HEK293 (cell line): ENCODE data around the gene PSMF1.

Experiments used
- CTCF ChIA-PET: fragments of 350-600 bp; formaldehyde crosslinking; extraction: SDS; loops from one replicate; lab custom pipeline; 2021; ENCODE audit warnings: antibody characterized with exemption; lab: Yijun Ruan, JAX
- POLR2A ChIA-PET: fragments of 300-600 bp; formaldehyde crosslinking; extraction: SDS; loops from one replicate; lab custom pipeline; 2020; ENCODE audit warnings: antibody characterized with exemption, inconsistent platforms; lab: Yijun Ruan, JAX
- H3K27ac ChIP-seq: fragments of 200-500 bp; sonication (Bioruptor generic); 2 replicates; pipeline ENCODE4 v1.5.1; 2014; ENCODE audit warnings: low read depth, low read length, control low read depth, inconsistent platforms; ENCODE audit errors: extremely low read depth
- H3K36me3 ChIP-seq, 2 experiments: fragments of 200-500 bp in 1 of 2; sonication (Bioruptor generic) in 1 of 2; 1 replicate in 1 of 2; 2 replicates in 1 of 2; pipeline ENCODE4 v1.5.1; 2014 to 2017; ENCODE audit warnings: inconsistent platforms in 2 of 2, low read length in 2 of 2; ENCODE audit not compliant: control insufficient read depth in 2 of 2, insufficient read depth in 1 of 2
- H3K4me1 ChIP-seq: fragments of 200-500 bp; sonication (Bioruptor generic); 2 replicates; pipeline ENCODE4 v1.5.1; 2014; ENCODE audit warnings: mild to moderate bottlenecking, low read length, inconsistent platforms; ENCODE audit not compliant: control insufficient read depth, insufficient read depth
- H3K4me3 ChIP-seq: 2 replicates; pipeline ENCODE4 v1.5.1; 2011; ENCODE audit warnings: low read depth, mild to moderate bottlenecking, control low read depth, low read length, moderate library complexity
- H3K9me3 ChIP-seq: fragments of 200-500 bp; sonication (Bioruptor generic); 2 replicates; pipeline ENCODE4 v1.5.1; 2014; ENCODE audit warnings: low read depth, low read length, inconsistent platforms; ENCODE audit not compliant: control insufficient read depth, insufficient read depth
- EGR2 ChIP-seq: fragments of 450-650 bp; formaldehyde crosslinking; IDR thresholded peaks from 2 replicates; pipeline ENCODE4 v1.5.1; 2016; ENCODE audit warnings: low read depth, missing biosample characterization, missing genetic modification characterization
- KLF16 ChIP-seq: fragments of 450-650 bp; formaldehyde crosslinking; IDR thresholded peaks from 2 replicates; pipeline ENCODE4 v1.5.1; 2017; ENCODE audit warnings: missing biosample characterization, missing genetic modification characterization
- OSR2 ChIP-seq: fragments of 450-650 bp; formaldehyde crosslinking; IDR thresholded peaks from 2 replicates; pipeline ENCODE4 v1.5.1; 2016; ENCODE audit warnings: missing biosample characterization, missing genetic modification characterization
- PRDM2 ChIP-seq: fragments of 450-650 bp; formaldehyde crosslinking; IDR thresholded peaks from 2 replicates; pipeline ENCODE4 v1.5.1; 2016; ENCODE audit warnings: missing biosample characterization, missing genetic modification characterization, borderline replicate concordance
- TRIM28 ChIP-seq: IDR thresholded peaks from 2 replicates; pipeline ENCODE4 v1.6.1; 2011; ENCODE audit warnings: low read length, control low read depth, borderline replicate concordance
- ZBTB1 ChIP-seq: fragments of 450-650 bp; formaldehyde crosslinking; IDR thresholded peaks from 2 replicates; pipeline ENCODE4 v1.5.1; 2016; ENCODE audit warnings: missing biosample characterization, missing genetic modification characterization
- ZBTB20 ChIP-seq: fragments of 450-650 bp; formaldehyde crosslinking; IDR thresholded peaks from 2 replicates; pipeline ENCODE4 v1.5.1; 2016; ENCODE audit warnings: missing biosample characterization, missing genetic modification characterization
- ZBTB21 ChIP-seq: fragments of 450-650 bp; formaldehyde crosslinking; IDR thresholded peaks from 2 replicates; pipeline ENCODE4 v1.5.1; 2017; ENCODE audit warnings: missing biosample characterization, missing genetic modification characterization
- ZBTB44 ChIP-seq: fragments of 450-650 bp; IDR thresholded peaks from 2 replicates; pipeline ENCODE4 v1.5.1; 2018; ENCODE audit warnings: missing biosample characterization, mild to moderate bottlenecking, missing genetic modification characterization
- ZBTB48 ChIP-seq: fragments of 450-650 bp; formaldehyde crosslinking; IDR thresholded peaks from 2 replicates; pipeline ENCODE4 v1.5.1; 2016; ENCODE audit warnings: missing biosample characterization, missing genetic modification characterization
- ZNF10 ChIP-seq: fragments of 450-650 bp; formaldehyde crosslinking; IDR thresholded peaks from 2 replicates; pipeline ENCODE4 v1.5.1; 2017; ENCODE audit warnings: missing biosample characterization, missing genetic modification characterization
- ZNF133 ChIP-seq: fragments of 450-650 bp; formaldehyde crosslinking; IDR thresholded peaks from 2 replicates; pipeline ENCODE4 v1.5.1; 2016; ENCODE audit warnings: missing biosample characterization, missing genetic modification characterization
- ZNF214 ChIP-seq: fragments of 450-650 bp; formaldehyde crosslinking; IDR thresholded peaks from 2 replicates; pipeline ENCODE4 v1.5.1; 2017; ENCODE audit warnings: missing biosample characterization, mild to moderate bottlenecking, missing genetic modification characterization, borderline replicate concordance
- ZNF26 ChIP-seq: fragments of 450-650 bp; formaldehyde crosslinking; IDR thresholded peaks from 2 replicates; pipeline ENCODE4 v1.5.1; 2016; ENCODE audit warnings: missing biosample characterization, missing genetic modification characterization
- ZNF449 ChIP-seq: fragments of 450-650 bp; formaldehyde crosslinking; IDR thresholded peaks from 2 replicates; pipeline ENCODE4 v1.5.1; 2017; ENCODE audit warnings: missing biosample characterization, mild to moderate bottlenecking, missing genetic modification characterization, moderate library complexity
- ZNF529 ChIP-seq: fragments of 450-650 bp; formaldehyde crosslinking; IDR thresholded peaks from 2 replicates; pipeline ENCODE4 v1.5.1; 2017; ENCODE audit warnings: missing genetic modification characterization, missing biosample characterization; ENCODE audit not compliant: insufficient replicate concordance
- ZNF580 ChIP-seq: fragments of 450-650 bp; formaldehyde crosslinking; IDR thresholded peaks from 2 replicates; pipeline ENCODE4 v1.5.1; 2016; ENCODE audit warnings: missing biosample characterization, missing genetic modification characterization
- ZNF585B ChIP-seq: fragments of 450-650 bp; formaldehyde crosslinking; IDR thresholded peaks from 2 replicates; pipeline ENCODE4 v1.5.1; 2016; ENCODE audit warnings: missing biosample characterization, missing genetic modification characterization
- ZNF600 ChIP-seq: fragments of 450-650 bp; formaldehyde crosslinking; IDR thresholded peaks from 2 replicates; pipeline ENCODE4 v1.5.1; 2016; ENCODE audit warnings: missing biosample characterization, missing genetic modification characterization
- ZNF626 ChIP-seq: fragments of 450-650 bp; sonication (Bioruptor Pico); formaldehyde crosslinking; IDR thresholded peaks from 2 replicates; pipeline ENCODE4 v1.5.1; 2018; ENCODE audit warnings: missing biosample characterization, missing genetic modification characterization, inconsistent platforms
- ZNF664 ChIP-seq: fragments of 450-650 bp; formaldehyde crosslinking; IDR thresholded peaks from 2 replicates; pipeline ENCODE4 v1.5.1; 2016; ENCODE audit warnings: missing biosample characterization, missing genetic modification characterization
- ZSCAN23 ChIP-seq: fragments of 450-650 bp; formaldehyde crosslinking; IDR thresholded peaks from 2 replicates; pipeline ENCODE4 v1.5.1; 2016; ENCODE audit warnings: missing biosample characterization, missing genetic modification characterization

The PSMF1 gene

GRCh38 chr20:1118336-1119127 lies at the start of gene PSMF1:
Gene PSMF1, plus strand, starts transcription at chr20:1118602. Its CDS starts 172 bp downstream, at chr20:1118774.
- H3K4me1 ChIP-seq: peaks cover 37% of the 10 kb centered on the region
- POLR2A ChIA-PET: no interaction called here
- H3K4me3 ChIP-seq: peak within 1 kb of the TSS; percentile 96
- CTCF ChIA-PET: interaction anchor here (0.7 to 1.9 kb wide), 4 partner anchors 10 to 163 kb away, joined by 3 to 17 read pairs (median 6); no protein-coding TSS in a partner anchor
- H3K36me3 ChIP-seq: peaks cover 17 to 21% of the 10 kb centered on the region in 2 experiments
- H3K9me3 ChIP-seq: no peaks in the 10 kb centered on the region
- H3K27ac ChIP-seq: peak within 1 kb of the TSS; percentile 76
- TF ChIP-seq ZNF529 (tag by site-specific recombination) (no peak), ZNF214 (tag by site-specific recombination) (no peak), ZBTB1 (tag by site-specific recombination) (no peak), ZNF26 (tag by site-specific recombination) (no peak), EGR2 (tag by site-specific recombination) (no peak), OSR2 (tag by site-specific recombination) (no peak; the same call in 1 of the 2 replicates), ZBTB44 (peak; percentile 86; the same call in 1 of the 2 replicates), ZNF664 (tag by site-specific recombination) (peak; percentile 69; the same call in 1 of the 2 replicates), ZNF449 (tag by site-specific recombination) (peak; percentile 58; the same call in 1 of the 2 replicates), TRIM28 (peak; percentile 52; the same call in 1 of the 2 replicates), ZBTB48 (tag by site-specific recombination) (peak; percentile 61; the same call in 1 of the 2 replicates), ZSCAN23 (tag by site-specific recombination) (peak; percentile 94), ZNF580 (tag by site-specific recombination) (no peak; the same call in 1 of the 2 replicates), ZNF626 (tag by site-specific recombination) (peak; percentile 89), ZBTB20 (peak; percentile 82), ZBTB21 (tag by site-specific recombination) (peak; percentile 61; the same call in 1 of the 2 replicates), ZNF600 (peak; percentile 48; the same call in 1 of the 2 replicates), KLF16 (tag by site-specific recombination) (peak; percentile 98), ZNF133 (tag by site-specific recombination) (no peak; the same call in 1 of the 2 replicates), PRDM2 (tag by site-specific recombination) (no peak), ZNF585B (no peak), ZNF10 (tag by site-specific recombination) (no peak)
